ENCODE measurements around the gene CAPNS1. TPM values are rescaled to one million over a fixed set of nuclear protein-coding genes. Genes with fewer than 3 reads are reported as not detected.
A peak's percentile ranks its signal among the peaks of the same experiment; 100 is the strongest.

Gene CAPNS1
- polyA plus RNA-seq, 3 donors: 239 to 740 (median 282) TPM

DNA sequence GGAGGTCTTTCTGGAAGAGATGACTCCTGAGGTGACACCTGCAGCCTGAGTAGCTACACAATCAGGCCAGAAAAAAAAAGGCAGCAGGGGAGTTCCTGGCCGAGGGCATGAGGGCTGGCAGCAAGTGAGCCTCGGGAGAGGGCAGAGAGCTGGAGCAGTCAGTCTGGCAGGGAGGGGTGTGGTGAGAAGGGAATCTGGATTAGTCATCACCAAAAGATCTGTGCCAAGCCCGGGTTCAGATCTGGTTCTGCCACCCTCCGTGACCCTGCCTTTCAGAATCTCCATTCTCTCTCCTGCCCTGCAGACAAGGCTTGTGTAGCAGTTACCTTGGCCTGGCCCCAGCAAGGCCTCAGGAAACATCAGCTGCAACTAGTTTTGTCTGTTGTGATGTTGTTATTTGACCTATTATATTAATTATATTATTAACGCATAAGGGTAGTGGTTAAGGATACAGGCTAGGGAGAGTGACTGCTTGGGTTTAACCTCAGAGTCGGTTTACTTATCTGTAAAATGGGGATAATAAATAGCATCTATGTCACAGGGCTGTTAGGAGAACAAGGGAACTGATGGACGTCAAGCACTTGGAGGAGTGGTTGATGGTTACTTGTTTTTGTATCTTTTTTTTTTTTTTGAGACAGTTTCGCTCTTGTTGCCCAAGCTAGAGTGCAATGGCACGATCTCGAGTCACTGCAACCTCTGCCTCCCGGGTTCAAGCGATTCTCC is 2.7 kb upstream of the CAPNS1 start:
- TF ChIP-seq, protein P1, sequence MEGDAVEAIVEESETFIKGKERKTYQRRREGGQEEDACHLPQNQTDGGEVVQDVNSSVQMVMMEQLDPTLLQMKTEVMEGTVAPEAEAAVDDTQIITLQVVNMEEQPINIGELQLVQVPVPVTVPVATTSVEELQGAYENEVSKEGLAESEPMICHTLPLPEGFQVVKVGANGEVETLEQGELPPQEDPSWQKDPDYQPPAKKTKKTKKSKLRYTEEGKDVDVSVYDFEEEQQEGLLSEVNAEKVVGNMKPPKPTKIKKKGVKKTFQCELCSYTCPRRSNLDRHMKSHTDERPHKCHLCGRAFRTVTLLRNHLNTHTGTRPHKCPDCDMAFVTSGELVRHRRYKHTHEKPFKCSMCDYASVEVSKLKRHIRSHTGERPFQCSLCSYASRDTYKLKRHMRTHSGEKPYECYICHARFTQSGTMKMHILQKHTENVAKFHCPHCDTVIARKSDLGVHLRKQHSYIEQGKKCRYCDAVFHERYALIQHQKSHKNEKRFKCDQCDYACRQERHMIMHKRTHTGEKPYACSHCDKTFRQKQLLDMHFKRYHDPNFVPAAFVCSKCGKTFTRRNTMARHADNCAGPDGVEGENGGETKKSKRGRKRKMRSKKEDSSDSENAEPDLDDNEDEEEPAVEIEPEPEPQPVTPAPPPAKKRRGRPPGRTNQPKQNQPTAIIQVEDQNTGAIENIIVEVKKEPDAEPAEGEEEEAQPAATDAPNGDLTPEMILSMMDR (IDR thresholded peaks at IDR 0.05): no peak
- Histone ChIP-seq H3K4me3 (replicated peaks in 1 of 3; ENCODE audit: low read depth in 2 of 3, low read length in 3 of 3) (no peak overlapping the region), H3K79me2 (ENCODE audit: insufficient read depth, low read length) (peaks cover 20% of the 10 kb centered on the region), H3K27me3 (ENCODE audit: control insufficient read depth in 2 of 2, insufficient read depth in 2 of 2, low read length in 2 of 2) (no peaks in the 10 kb centered on the region), H3K9ac (ENCODE audit: insufficient read depth, low read length, poor library complexity, severe bottlenecking) (no peak overlapping the region), H2AFZ (ENCODE audit: insufficient read depth, low read depth, low read length, poor library complexity, severe bottlenecking) (no peak overlapping the region), H3K36me3 (replicated peaks in 1 of 2; ENCODE audit: control insufficient read depth in 1 of 2, insufficient read depth in 2 of 2, low read length in 2 of 2) (peaks cover under 1 to 7% of the 10 kb centered on the region in 2 donors), H3K27ac (ENCODE audit: low read depth in 1 of 2, low read length in 2 of 2) (peak overlapping the region in 1 of 2 donors; percentile 16), H3K4me1 (ENCODE audit: control insufficient read depth in 1 of 2, insufficient read depth in 2 of 2, low read length in 2 of 2) (peaks cover 38 to 59% of the 10 kb centered on the region in 2 donors), H3K9me3 (replicated peaks in 1 of 2; ENCODE audit: control insufficient read depth in 1 of 2, insufficient read depth in 1 of 2, low read length in 2 of 2) (no peaks in the 10 kb centered on the region), H4K20me1 (ENCODE audit: insufficient read depth, low read length) (peaks cover 11% of the 10 kb centered on the region), H3K4me2 (replicated peaks; ENCODE audit: extremely low read depth, low read length, poor library complexity, severe bottlenecking) (no peak overlapping the region)
- peaks cover 0 to 6% (median 0%) of the 10 kb centered on the region in 7 donors for H3K9me3 Mint-ChIP-seq
- H3K4me3 Mint-ChIP-seq: peak overlapping the region; percentile 11 to 73
- H3K27ac Mint-ChIP-seq: peak overlapping the region in 5 of 7 donors; percentile 50 to 84 (median 68)
- peaks cover 9 to 10% of the 10 kb centered on the region in 2 donors for H3K36me3 Mint-ChIP-seq
- DNase-seq: peak; percentile 54 to 61 (median 57)
- peaks cover 0 to 7% (median 2%) of the 10 kb centered on the region in 3 donors for H3K27me3 Mint-ChIP-seq (ENCODE audit: low read depth in 3 of 3)
- H3K4me1 Mint-ChIP-seq: peaks cover 40% of the 10 kb centered on the region
- WGBS (ENCODE audit: insufficient coverage): 82% methylated on average over 9 of the region's 12 CpGs
- intact Hi-C loops (cut with micrococcal nuclease): no loop called here

DNA sequence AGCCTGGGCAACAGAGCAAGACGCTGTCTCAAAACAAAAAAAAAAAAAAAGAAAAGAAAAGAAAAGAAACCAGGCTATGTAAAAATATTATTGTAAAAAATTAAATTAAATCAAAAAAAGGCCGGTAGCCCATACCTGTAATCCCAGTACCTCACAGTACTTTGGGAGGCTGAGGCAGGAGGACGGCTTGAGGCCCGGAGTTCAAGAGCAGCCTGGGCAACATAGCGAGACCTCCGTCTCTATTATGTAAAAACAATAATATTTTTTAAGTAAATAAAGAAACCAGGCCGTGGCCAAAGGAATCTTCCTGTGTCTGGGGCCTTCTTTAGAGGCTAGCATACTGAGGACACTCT is 770 bp upstream of the CAPNS1 start:
- intact Hi-C loops (cut with micrococcal nuclease): no loop called here
- H3K4me3 Mint-ChIP-seq: peak overlapping the region; percentile 98 to 99
- peak overlapping the region; percentile 94 for H3K9ac ChIP-seq (ENCODE audit: insufficient read depth, low read length, poor library complexity, severe bottlenecking)
- peak overlapping the region; percentile 87 for H2AFZ ChIP-seq (ENCODE audit: insufficient read depth, low read depth, low read length, poor library complexity, severe bottlenecking)
- H3K27ac ChIP-seq (ENCODE audit: low read depth in 1 of 2, low read length in 2 of 2): peak overlapping the region; percentile 90 to 98
- H3K36me3 ChIP-seq (replicated peaks in 1 of 2; ENCODE audit: control insufficient read depth in 1 of 2, insufficient read depth in 2 of 2, low read length in 2 of 2): peaks cover 13 to 21% of the 10 kb centered on the region in 2 donors
- peaks cover 28 to 44% of the 10 kb centered on the region in 2 donors for H3K4me1 ChIP-seq (ENCODE audit: control insufficient read depth in 1 of 2, insufficient read depth in 2 of 2, low read length in 2 of 2)
- peaks cover 0 to 4% (median 0%) of the 10 kb centered on the region in 7 donors for H3K9me3 Mint-ChIP-seq
- H3K4me3 ChIP-seq (replicated peaks in 1 of 3; ENCODE audit: low read depth in 2 of 3, low read length in 3 of 3): peak overlapping the region; percentile 92 to 100 (median 96)
- peaks cover 0 to 9% (median 3%) of the 10 kb centered on the region in 3 donors for H3K27me3 Mint-ChIP-seq (ENCODE audit: low read depth in 3 of 3)
- H3K79me2 ChIP-seq (ENCODE audit: insufficient read depth, low read length): peaks cover 31% of the 10 kb centered on the region
- H3K27ac Mint-ChIP-seq: peak overlapping the region; percentile 96 to 99 (median 98)
- H4K20me1 ChIP-seq (ENCODE audit: insufficient read depth, low read length): peaks cover 25% of the 10 kb centered on the region
- TF ChIP-seq, protein P1 (IDR thresholded peaks at IDR 0.05): no peak
- WGBS (ENCODE audit: insufficient coverage): 0% methylated on average over 1 of the region's 7 CpGs
- H3K36me3 Mint-ChIP-seq: peaks cover 20 to 24% of the 10 kb centered on the region in 2 donors
- no peaks in the 10 kb centered on the region for H3K27me3 ChIP-seq (ENCODE audit: control insufficient read depth in 2 of 2, insufficient read depth in 2 of 2, low read length in 2 of 2)
- no peak for DNase-seq
- H3K4me2 ChIP-seq (replicated peaks; ENCODE audit: extremely low read depth, low read length, poor library complexity, severe bottlenecking): peak overlapping the region; percentile 99
- no peaks in the 10 kb centered on the region for H3K9me3 ChIP-seq (replicated peaks in 1 of 2; ENCODE audit: control insufficient read depth in 1 of 2, insufficient read depth in 1 of 2, low read length in 2 of 2)
- H3K4me1 Mint-ChIP-seq: peaks cover 30% of the 10 kb centered on the region
